Measurements from ENCODE around the gene SWT1.
"Not testable (repeated sequence)": the region's sequence is repeated elsewhere in the genome, so short reads cannot be mapped to it uniquely, and the experiment has no call there.

DNA sequence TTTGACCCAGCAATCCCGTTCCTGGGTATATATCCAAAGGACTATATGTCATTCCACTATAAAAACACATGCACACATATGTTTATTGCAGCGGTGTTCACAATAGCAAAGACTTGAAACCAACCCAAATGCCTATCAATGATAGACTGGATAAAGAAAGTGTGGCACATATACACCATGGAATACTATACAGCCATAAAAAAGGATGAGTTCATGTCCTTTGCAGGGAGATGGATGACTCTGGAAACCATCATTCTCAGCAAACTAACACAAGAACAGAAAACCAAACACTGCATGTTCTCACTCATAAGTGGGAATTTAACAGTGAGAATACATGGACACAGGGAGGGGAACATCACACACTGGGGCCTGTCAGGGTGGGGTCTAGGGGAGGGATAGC lies 80.2 kb downstream of the SWT1 start:
- TF ChIP-seq CTCF, POLR2A (IDR thresholded peaks at IDR 0.05): not testable (repeated sequence)
